HepG2 (cell line): ENCODE measurements around the gene RNFT2. TPM values are rescaled to one million over a fixed set of nuclear protein-coding genes. Genes with fewer than 3 reads are reported as not detected.

Experiments used
- ATAC-seq: fragments of 200-7000 bp; cut with Tn5 transposase; 3 replicates; pipeline ENCODE4 v1.9.1; 2020; ENCODE audit warnings: mild to moderate bottlenecking, moderate library complexity
- BruUV-seq: library from RNA; stranded (reverse); fragments of 400-500 nt; replicated peaks from 2 replicates; lab custom pipeline; 2021; lab: Mats Ljungman, UMichigan
- CTCF ChIA-PET: fragments of 300-600 bp; formaldehyde crosslinking; extraction: SDS; loops from one replicate; lab custom pipeline; 2021; ENCODE audit warnings: low total read pairs, inconsistent platforms, low intra/inter-chr PET ratio; lab: Yijun Ruan, JAX
- POLR2A ChIA-PET: fragments of 350-600 bp; sonication (Branson Sonifier 250); formaldehyde crosslinking; loops from one replicate; lab custom pipeline; 2020; ENCODE audit warnings: antibody characterized with exemption, inconsistent platforms; lab: Yijun Ruan, JAX
- DNase-seq: peaks from one replicate; pipeline ENCODE4 v3.0.0-alpha.2; 2015; ENCODE audit warnings: low spot score
- FAIRE-seq: peaks from 3 replicates; lab custom pipeline; 2011; peaks lifted over from hg19 to GRCh38; lab: Jason Lieb, UNC
- H2AFZ ChIP-seq: one replicate; pipeline ENCODE4 v1.6.1; 2011; ENCODE audit warnings: low read length, inconsistent platforms
- H3K27ac ChIP-seq: fragments of 300-600 bp; 3 replicates; pipeline ENCODE4 v1.8.0; 2011; ENCODE audit warnings: mixed run types, mild to moderate bottlenecking, mixed read lengths, low read length, inconsistent platforms; ENCODE audit not compliant: insufficient read depth; ENCODE audit errors: extremely low read length
- H3K27me3 ChIP-seq, 2 experiments: fragments of 200-600 bp in 1 of 2; 2 replicates in 1 of 2; 3 replicates in 1 of 2; pipeline versions ENCODE4 v1.6.0 to v1.8.0; 2011; ENCODE audit warnings: low read length in 2 of 2, mild to moderate bottlenecking in 2 of 2, moderate library complexity in 2 of 2, inconsistent platforms in 1 of 2; ENCODE audit not compliant: insufficient read depth in 2 of 2, control insufficient read depth in 1 of 2
- H3K36me3 ChIP-seq, 2 experiments: fragments of 200-600 bp in 1 of 2; replicated peaks in 1 of 2; 2 replicates in 1 of 2; 3 replicates in 1 of 2; pipeline versions ENCODE4 v1.5.1 to v1.8.0; 2011; ENCODE audit warnings: low read length in 2 of 2, inconsistent platforms in 1 of 2; ENCODE audit not compliant: insufficient read depth in 2 of 2, control insufficient read depth in 1 of 2
- H3K4me1 ChIP-seq: 2 replicates; pipeline ENCODE4 v1.5.1; 2012; ENCODE audit warnings: low read length, inconsistent platforms; ENCODE audit not compliant: insufficient read depth
- H3K4me2 ChIP-seq: 2 replicates; pipeline ENCODE4 v1.6.0; 2011; ENCODE audit warnings: low read depth, low read length, inconsistent platforms
- H3K4me3 ChIP-seq, 3 experiments: fragments of 200-600 bp in 1 of 3; sonication (generic), shearing (Covaris generic) in 1 of 3; replicated peaks in 1 of 3; 2 replicates each; pipeline ENCODE4 v1.5.1; 2011 to 2016; ENCODE audit warnings: low read length in 3 of 3, inconsistent platforms in 2 of 3, low read depth in 2 of 3, mild to moderate bottlenecking in 2 of 3, control low read depth in 1 of 3, mixed read lengths in 1 of 3; ENCODE audit not compliant: insufficient read depth in 1 of 3
- H3K79me2 ChIP-seq: one replicate; pipeline ENCODE4 v1.6.1; 2011; ENCODE audit warnings: low read length, inconsistent platforms; ENCODE audit not compliant: insufficient read depth
- H3K9ac ChIP-seq: 2 replicates; pipeline ENCODE4 v1.6.0; 2011; ENCODE audit warnings: mild to moderate bottlenecking, low read depth, low read length, inconsistent platforms; ENCODE audit not compliant: insufficient read depth
- H3K9me3 ChIP-seq: 2 replicates; pipeline ENCODE4 v1.5.1; 2012; ENCODE audit warnings: mild to moderate bottlenecking, low read length
- H4K20me1 ChIP-seq: 2 replicates; pipeline ENCODE4 v1.6.0; 2011; ENCODE audit warnings: inconsistent platforms, mild to moderate bottlenecking, low read length, moderate library complexity; ENCODE audit not compliant: insufficient read depth
- CHD2 ChIP-seq: IDR thresholded peaks from 2 replicates; pipeline ENCODE4 v1.6.1; 2011; ENCODE audit warnings: low read depth, low read length, improper control_type of control experiment
- KDM5A ChIP-seq: fragments of 200-600 bp; sonication (generic); IDR thresholded peaks from 2 replicates; pipeline ENCODE4 v1.7.0; 2018; ENCODE audit warnings: antibody characterized with exemption, mild to moderate bottlenecking, low read length, borderline replicate concordance
- NCOA5 ChIP-seq: sonication (generic); formaldehyde crosslinking; IDR thresholded peaks from 2 replicates; pipeline ENCODE4 v1.4.0; 2020; ENCODE audit warnings: missing genetic modification reagents
- ZNF256 ChIP-seq: sonication (generic); formaldehyde crosslinking; conservative IDR thresholded peaks from 2 replicates; pipeline ENCODE4 v1.4.0; 2020; ENCODE audit warnings: missing genetic modification reagents
- ZNF557 ChIP-seq: sonication (generic); formaldehyde crosslinking; IDR thresholded peaks from 2 replicates; pipeline ENCODE4 v1.4.0; 2020; ENCODE audit warnings: missing genetic modification reagents
- ZNF768 ChIP-seq: sonication (generic); formaldehyde crosslinking; IDR thresholded peaks from 2 replicates; pipeline ENCODE4 v1.4.0; 2020; ENCODE audit warnings: missing genetic modification reagents
- WGBS: methylation state at CpG from one replicate; pipeline ENCODE4 v1.1.6; 2017; ENCODE audit warnings: low lambda C conversion rate; 5-methylcytosine and 5-hydroxymethylcytosine counted together
- in situ Hi-C: cut with HindIII; loops from 2 replicates; pipeline ENCODE4 v1.10.0; 2017; ENCODE audit warnings: low pct_unique_long_range_greater_than_20kb; ENCODE audit not compliant: extremely low pct_ligation_motif_present
- intact Hi-C: fragments of 100-400 bp; cut with micrococcal nuclease; formaldehyde crosslinking; loops from one replicate; pipeline ENCODE4 v1.10.0; 2022; ENCODE audit not compliant: unreplicated experiment
- polyA plus RNA-seq, 8 experiments: library from polyadenylated mRNA; depleted of rRNA in 3 of 8; stranded (reverse) in 7 of 8; unstranded in 1 of 8; fragments of >200 nt; fragmentation: Illumina TruSeq in 4 of 8; extraction: Trizol in 4 of 8; gene quantifications; 2 replicates each; pipeline versions ENCODE4 v1.2.1 to v1.2.3, GENCODE V29; 2011 to 2016; ENCODE audit warnings: low read depth in 4 of 8, missing spikeins in 1 of 8, mixed read lengths in 1 of 8; ENCODE audit not compliant: insufficient read depth in 1 of 8
- total RNA-seq, 5 experiments: library from RNA; depleted of rRNA; stranded (reverse); fragments of >200 nt; fragmentation: Illumina TruSeq; extraction: Trizol; gene quantifications; 2 replicates each; pipeline ENCODE4 v1.2.3, GENCODE V29; 2016; ENCODE audit warnings: low read depth in 1 of 5
- TF ChIP-seq, protein P1 (sequence below): sonication (generic); formaldehyde crosslinking; IDR thresholded peaks from 2 replicates; pipeline ENCODE4 v1.4.0; 2020; ENCODE audit warnings: missing genetic modification reagents
- TF ChIP-seq, protein P2 (sequence below): sonication (generic); formaldehyde crosslinking; IDR thresholded peaks from 2 replicates; pipeline ENCODE4 v1.8.1; 2022; ENCODE audit warnings: low read depth, mild to moderate bottlenecking, missing genetic modification reagents
- TF ChIP-seq, protein P3 (sequence below): sonication (generic); formaldehyde crosslinking; IDR thresholded peaks from 2 replicates; pipeline ENCODE4 v1.5.1; 2020; ENCODE audit warnings: missing genetic modification reagents, mild to moderate bottlenecking, borderline replicate concordance
- TF ChIP-seq, protein P4 (sequence below): IDR thresholded peaks from 2 replicates; pipeline ENCODE4 v1.6.1; 2016; ENCODE audit warnings: mild to moderate bottlenecking, missing biosample characterization, missing genetic modification reagents

The RNFT2 gene
- total and polyA plus RNA-seq, 2 of the 13 experiments (the other 11 are each of a cell fraction or from before 2014, with no cell fraction given) = 3.3 to 8.3 TPM

DNA sequence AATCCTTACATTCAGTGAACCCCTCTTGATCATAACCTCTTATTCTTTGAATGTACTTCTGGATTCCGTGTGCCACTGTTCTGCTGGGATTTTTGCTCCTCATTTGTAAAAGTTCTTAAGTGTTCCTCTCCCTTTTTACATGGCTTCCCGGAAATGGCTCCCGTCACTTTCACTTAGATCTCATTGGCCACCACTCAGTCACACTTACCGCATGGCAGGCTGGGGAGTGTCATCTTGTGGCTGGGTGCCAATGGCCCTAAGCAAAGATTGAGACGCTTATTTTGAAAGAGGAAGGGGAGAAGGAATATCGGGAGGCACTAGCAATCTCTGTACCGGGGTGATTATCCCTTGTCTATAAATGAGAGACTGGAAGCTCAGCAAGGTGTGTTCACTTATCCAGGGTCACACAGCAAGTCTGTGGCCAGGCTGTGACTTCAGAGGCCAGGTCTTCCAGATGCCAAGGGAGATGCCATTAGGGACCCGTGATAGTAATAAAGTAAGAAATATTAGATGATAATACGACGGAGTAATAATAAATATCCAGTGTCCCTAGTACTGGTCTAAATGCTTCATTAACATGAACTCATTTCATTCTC is 68.8 kb downstream of the RNFT2 start:
- Histone ChIP-seq H3K27ac (no peak overlapping the region), H3K4me3 (no peak overlapping the region), H3K27me3 (no peaks in the 10 kb centered on the region), H2AFZ (no peak overlapping the region), H3K4me2 (no peak overlapping the region), H3K79me2 (no peaks in the 10 kb centered on the region), H3K9ac (no peak overlapping the region), H3K4me1 (no peaks in the 10 kb centered on the region), H3K9me3 (no peaks in the 10 kb centered on the region), H3K36me3 (no peaks in the 10 kb centered on the region), H4K20me1 (no peaks in the 10 kb centered on the region)
- in situ Hi-C loops = no loop called here
- BruUV-seq = no TSS peak
- DNase-seq (no peak), ATAC-seq (no peak), FAIRE-seq (no peak)
- CTCF ChIA-PET = no interaction called here
- intact Hi-C loops = no loop called here
- WGBS = 92% methylated on average over 10 of the region's 10 CpGs
- POLR2A ChIA-PET = no interaction called here
- TF ChIP-seq, protein P1, sequence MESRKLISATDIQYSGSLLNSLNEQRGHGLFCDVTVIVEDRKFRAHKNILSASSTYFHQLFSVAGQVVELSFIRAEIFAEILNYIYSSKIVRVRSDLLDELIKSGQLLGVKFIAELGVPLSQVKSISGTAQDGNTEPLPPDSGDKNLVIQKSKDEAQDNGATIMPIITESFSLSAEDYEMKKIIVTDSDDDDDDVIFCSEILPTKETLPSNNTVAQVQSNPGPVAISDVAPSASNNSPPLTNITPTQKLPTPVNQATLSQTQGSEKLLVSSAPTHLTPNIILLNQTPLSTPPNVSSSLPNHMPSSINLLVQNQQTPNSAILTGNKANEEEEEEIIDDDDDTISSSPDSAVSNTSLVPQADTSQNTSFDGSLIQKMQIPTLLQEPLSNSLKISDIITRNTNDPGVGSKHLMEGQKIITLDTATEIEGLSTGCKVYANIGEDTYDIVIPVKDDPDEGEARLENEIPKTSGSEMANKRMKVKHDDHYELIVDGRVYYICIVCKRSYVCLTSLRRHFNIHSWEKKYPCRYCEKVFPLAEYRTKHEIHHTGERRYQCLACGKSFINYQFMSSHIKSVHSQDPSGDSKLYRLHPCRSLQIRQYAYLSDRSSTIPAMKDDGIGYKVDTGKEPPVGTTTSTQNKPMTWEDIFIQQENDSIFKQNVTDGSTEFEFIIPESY (CRISPR knock-in tag) = no peak
- TF ChIP-seq ZNF256 (no peak), NCOA5 (CRISPR knock-in tag) (no peak), CHD2 (no peak), ZNF557 (no peak), KDM5A (no peak), ZNF768 (no peak)
- TF ChIP-seq, protein P2, sequence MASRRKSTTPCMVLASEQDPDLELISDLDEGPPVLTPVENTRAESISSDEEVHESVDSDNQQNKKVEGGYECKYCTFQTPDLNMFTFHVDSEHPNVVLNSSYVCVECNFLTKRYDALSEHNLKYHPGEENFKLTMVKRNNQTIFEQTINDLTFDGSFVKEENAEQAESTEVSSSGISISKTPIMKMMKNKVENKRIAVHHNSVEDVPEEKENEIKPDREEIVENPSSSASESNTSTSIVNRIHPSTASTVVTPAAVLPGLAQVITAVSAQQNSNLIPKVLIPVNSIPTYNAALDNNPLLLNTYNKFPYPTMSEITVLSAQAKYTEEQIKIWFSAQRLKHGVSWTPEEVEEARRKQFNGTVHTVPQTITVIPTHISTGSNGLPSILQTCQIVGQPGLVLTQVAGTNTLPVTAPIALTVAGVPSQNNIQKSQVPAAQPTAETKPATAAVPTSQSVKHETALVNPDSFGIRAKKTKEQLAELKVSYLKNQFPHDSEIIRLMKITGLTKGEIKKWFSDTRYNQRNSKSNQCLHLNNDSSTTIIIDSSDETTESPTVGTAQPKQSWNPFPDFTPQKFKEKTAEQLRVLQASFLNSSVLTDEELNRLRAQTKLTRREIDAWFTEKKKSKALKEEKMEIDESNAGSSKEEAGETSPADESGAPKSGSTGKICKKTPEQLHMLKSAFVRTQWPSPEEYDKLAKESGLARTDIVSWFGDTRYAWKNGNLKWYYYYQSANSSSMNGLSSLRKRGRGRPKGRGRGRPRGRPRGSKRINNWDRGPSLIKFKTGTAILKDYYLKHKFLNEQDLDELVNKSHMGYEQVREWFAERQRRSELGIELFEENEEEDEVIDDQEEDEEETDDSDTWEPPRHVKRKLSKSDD = no peak
- TF ChIP-seq, protein P3, sequence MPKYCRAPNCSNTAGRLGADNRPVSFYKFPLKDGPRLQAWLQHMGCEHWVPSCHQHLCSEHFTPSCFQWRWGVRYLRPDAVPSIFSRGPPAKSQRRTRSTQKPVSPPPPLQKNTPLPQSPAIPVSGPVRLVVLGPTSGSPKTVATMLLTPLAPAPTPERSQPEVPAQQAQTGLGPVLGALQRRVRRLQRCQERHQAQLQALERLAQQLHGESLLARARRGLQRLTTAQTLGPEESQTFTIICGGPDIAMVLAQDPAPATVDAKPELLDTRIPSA (CRISPR knock-in tag) = no peak
- TF ChIP-seq, protein P4, sequence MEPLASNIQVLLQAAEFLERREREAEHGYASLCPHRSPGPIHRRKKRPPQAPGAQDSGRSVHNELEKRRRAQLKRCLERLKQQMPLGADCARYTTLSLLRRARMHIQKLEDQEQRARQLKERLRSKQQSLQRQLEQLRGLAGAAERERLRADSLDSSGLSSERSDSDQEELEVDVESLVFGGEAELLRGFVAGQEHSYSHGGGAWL (CRISPR knock-in tag) = no peak
